Testis (tissue), 3 donors: ENCODE measurements around the gene ISL1. TPM values are rescaled to one million over a fixed set of nuclear protein-coding genes. Genes with fewer than 3 reads are reported as not detected.

ENCODE experiments used
- DNase-seq: peaks from one replicate; pipeline ENCODE4 v3.0.0-alpha.2; 2019
- H3K27ac ChIP-seq, 2 donors: fragments of 200-600 bp; sonication (generic); one replicate each; pipeline ENCODE4 v1.5.1; 2019
- H3K27me3 ChIP-seq: fragments of 200-600 bp; sonication (generic); one replicate; pipeline ENCODE4 v1.5.1; 2019
- H3K36me3 ChIP-seq: fragments of 200-600 bp; sonication (generic); one replicate; pipeline ENCODE4 v1.5.1; 2017; ENCODE audit warnings: low read depth; ENCODE audit errors: missing control alignments
- H3K4me1 ChIP-seq: fragments of 200-600 bp; sonication (generic); one replicate; pipeline ENCODE4 v1.5.1; 2019
- H3K4me3 ChIP-seq, 2 donors: fragments of 200-600 bp; sonication (generic); one replicate each; pipeline ENCODE4 v1.5.1; 2017 to 2019
- H3K9me3 ChIP-seq: fragments of 200-600 bp; sonication (generic); one replicate; pipeline ENCODE4 v1.5.1; 2017
- POLR2A ChIP-seq: fragments of 450-650 bp; IDR thresholded peaks from one replicate; pipeline ENCODE4 v1.6.1; 2017; ENCODE audit warnings: antibody characterized with exemption, mild to moderate bottlenecking, moderate library complexity
- WGBS, 2 donors: methylation state at CpG; one replicate each; pipeline ENCODE4 v1.1.5; 2018; 5-methylcytosine and 5-hydroxymethylcytosine counted together
- intact Hi-C: fragments of 100-400 bp; cut with DNase I; formaldehyde crosslinking; loops from one replicate; pipeline ENCODE4 v1.15.1; 2023; ENCODE audit warnings: low total_unique reads
- polyA plus RNA-seq: library from polyadenylated mRNA; stranded (reverse); fragments of 350-450 nt; fragmentation: Illumina TruSeq; extraction: RNeasy Lipid Tissue Mini Kit (QIAGEN cat#74804); gene quantifications from one replicate; pipeline ENCODE4 v1.2.3, GENCODE V29; 2014; ENCODE audit warnings: low read depth, low replicate concordance; ENCODE audit not compliant: insufficient read depth
- total RNA-seq, 2 donors: library from RNA; depleted of rRNA; stranded (reverse); fragments of >200 nt; gene quantifications; one replicate each; pipeline ENCODE4 v1.2.3, GENCODE V29; 2016
- TF ChIP-seq, protein P1 (sequence below), 3 experiments: fragments of 450-650 bp in 2 of 3; fragments of 200-600 bp in 1 of 3; sonication (generic) in 1 of 3; IDR thresholded peaks; one replicate each; pipeline ENCODE4 v1.5.1; 2016 to 2019; ENCODE audit warnings: antibody characterized with exemption in 3 of 3, mild to moderate bottlenecking in 2 of 3, moderate library complexity in 1 of 3

The ISL1 gene
- total and polyA plus RNA-seq, 3 donors from 2014 or later = 2.4 to 5.4 (median 4.5) TPM

DNA sequence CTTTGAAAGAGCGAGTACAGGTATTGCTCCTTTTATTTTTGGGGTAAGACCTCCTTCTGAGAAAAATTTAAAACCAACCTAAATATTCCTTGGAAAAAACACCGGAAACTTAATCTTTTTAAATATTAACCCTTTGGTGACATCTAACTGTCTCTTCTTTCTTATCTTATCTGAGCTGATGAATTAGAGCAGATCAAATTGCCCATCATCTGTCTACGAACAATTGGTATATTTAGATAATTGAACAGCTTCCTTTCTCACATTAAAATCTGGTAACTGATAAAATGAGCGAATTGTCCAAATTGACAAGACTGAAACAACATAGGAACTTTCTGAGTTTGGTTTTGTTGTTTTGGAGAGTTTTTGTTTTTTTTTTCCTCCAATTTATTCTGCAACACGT, 2.0 kb downstream of the ISL1 start:
- Histone ChIP-seq H3K27me3 (no peaks in the 10 kb centered on the region), H3K27ac (no peak overlapping the region), H3K4me3 (no peak overlapping the region), H3K9me3 (no peaks in the 10 kb centered on the region), H3K4me1 (peaks cover 5% of the 10 kb centered on the region), H3K36me3 (no peaks in the 10 kb centered on the region)
- DNase-seq = no peak
- TF ChIP-seq POLR2A = no peak
- TF ChIP-seq, protein P1, sequence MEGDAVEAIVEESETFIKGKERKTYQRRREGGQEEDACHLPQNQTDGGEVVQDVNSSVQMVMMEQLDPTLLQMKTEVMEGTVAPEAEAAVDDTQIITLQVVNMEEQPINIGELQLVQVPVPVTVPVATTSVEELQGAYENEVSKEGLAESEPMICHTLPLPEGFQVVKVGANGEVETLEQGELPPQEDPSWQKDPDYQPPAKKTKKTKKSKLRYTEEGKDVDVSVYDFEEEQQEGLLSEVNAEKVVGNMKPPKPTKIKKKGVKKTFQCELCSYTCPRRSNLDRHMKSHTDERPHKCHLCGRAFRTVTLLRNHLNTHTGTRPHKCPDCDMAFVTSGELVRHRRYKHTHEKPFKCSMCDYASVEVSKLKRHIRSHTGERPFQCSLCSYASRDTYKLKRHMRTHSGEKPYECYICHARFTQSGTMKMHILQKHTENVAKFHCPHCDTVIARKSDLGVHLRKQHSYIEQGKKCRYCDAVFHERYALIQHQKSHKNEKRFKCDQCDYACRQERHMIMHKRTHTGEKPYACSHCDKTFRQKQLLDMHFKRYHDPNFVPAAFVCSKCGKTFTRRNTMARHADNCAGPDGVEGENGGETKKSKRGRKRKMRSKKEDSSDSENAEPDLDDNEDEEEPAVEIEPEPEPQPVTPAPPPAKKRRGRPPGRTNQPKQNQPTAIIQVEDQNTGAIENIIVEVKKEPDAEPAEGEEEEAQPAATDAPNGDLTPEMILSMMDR (IDR thresholded peaks at IDR 0.05) = no peak
- intact Hi-C loops = no loop called here
- 16 to 20% methylated on average over 5 of the region's 5 CpGs for WGBS, 2 donors

DNA sequence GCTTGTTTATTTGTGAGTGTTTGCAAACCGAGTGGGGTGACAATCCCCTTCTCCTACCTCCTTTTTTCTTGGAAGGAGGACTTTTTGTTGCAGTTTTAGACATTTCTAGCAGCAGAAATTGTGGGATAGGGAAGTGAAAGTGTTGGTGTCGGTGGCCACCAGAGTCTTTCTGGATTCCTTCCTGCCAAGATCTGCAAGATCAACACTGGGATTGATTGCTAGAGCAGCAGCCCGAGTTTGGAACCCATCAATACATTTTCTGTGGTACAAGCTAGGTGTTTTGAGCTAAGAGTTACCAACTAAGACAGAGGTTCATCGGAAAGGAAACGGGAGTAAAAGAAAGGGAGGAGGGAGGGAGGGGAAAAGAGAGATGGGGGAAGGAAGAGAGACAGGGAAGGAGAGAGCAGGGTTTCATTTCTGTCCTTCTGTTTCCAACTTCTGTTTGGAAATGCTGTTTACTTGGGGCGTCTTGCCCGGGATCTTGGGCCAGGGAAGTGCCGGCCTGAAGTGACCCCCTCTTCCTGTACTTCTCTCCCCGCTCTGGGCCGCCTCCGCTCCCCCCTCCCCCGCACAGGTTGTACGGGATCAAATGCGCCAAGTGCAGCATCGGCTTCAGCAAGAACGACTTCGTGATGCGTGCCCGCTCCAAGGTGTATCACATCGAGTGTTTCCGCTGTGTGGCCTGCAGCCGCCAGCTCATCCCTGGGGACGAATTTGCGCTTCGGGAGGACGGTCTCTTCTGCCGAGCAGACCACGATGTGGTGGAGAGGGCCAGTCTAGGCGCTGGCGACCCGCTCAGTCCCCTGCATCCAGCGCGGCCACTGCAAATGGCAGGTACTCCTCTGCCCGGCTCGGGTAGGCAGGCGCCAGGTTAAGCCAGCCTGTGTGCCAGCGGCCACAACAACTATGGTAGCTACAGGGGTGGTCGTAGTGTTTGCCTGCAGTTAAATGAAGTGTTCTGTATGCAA, 4.0 kb downstream of the ISL1 start:
- Histone ChIP-seq H3K4me3 (no peak overlapping the region), H3K36me3 (no peaks in the 10 kb centered on the region), H3K27ac (no peak overlapping the region), H3K27me3 (no peaks in the 10 kb centered on the region), H3K4me1 (peaks cover 5% of the 10 kb centered on the region), H3K9me3 (no peaks in the 10 kb centered on the region)
- DNase-seq = no peak
- WGBS, 2 donors = 3 to 6% methylated on average over 8 to 38 of the region's 38 CpGs
- intact Hi-C loops = no loop called here
- no peak for TF ChIP-seq POLR2A
- TF ChIP-seq, protein P1 (IDR thresholded peaks at IDR 0.05) = no peak

DNA sequence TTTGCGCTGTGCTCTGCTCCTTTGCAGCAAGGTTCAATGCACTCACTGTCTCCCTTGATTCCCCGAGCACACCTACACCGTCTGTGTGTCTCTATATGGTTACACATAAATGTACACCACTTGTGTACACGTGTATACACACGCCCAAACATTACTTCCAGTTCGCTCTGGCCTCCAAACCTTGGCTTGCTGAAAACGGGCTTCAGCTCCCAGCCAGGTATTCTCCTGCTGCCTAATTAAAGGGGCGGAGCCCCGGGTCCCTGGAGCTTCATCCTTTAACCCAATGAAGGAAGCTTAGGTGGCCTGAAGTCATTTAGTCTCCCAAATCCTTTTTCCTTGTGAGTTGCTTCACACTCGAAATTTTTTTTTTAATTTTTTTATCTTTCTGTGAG, 4.6 kb downstream of the ISL1 start:
- intact Hi-C loops = no loop called here
- no peaks in the 10 kb centered on the region for H3K36me3 ChIP-seq
- no peak overlapping the region for H3K27ac ChIP-seq
- H3K4me3 ChIP-seq = no peak overlapping the region
- no peak for TF ChIP-seq POLR2A
- TF ChIP-seq, protein P1 (IDR thresholded peaks at IDR 0.05) = no peak
- peaks cover 5% of the 10 kb centered on the region for H3K4me1 ChIP-seq
- H3K9me3 ChIP-seq = no peaks in the 10 kb centered on the region
- WGBS, 2 donors = 17 to 20% methylated on average over 7 to 10 of the region's 10 CpGs
- H3K27me3 ChIP-seq = no peaks in the 10 kb centered on the region
- DNase-seq = no peak

DNA sequence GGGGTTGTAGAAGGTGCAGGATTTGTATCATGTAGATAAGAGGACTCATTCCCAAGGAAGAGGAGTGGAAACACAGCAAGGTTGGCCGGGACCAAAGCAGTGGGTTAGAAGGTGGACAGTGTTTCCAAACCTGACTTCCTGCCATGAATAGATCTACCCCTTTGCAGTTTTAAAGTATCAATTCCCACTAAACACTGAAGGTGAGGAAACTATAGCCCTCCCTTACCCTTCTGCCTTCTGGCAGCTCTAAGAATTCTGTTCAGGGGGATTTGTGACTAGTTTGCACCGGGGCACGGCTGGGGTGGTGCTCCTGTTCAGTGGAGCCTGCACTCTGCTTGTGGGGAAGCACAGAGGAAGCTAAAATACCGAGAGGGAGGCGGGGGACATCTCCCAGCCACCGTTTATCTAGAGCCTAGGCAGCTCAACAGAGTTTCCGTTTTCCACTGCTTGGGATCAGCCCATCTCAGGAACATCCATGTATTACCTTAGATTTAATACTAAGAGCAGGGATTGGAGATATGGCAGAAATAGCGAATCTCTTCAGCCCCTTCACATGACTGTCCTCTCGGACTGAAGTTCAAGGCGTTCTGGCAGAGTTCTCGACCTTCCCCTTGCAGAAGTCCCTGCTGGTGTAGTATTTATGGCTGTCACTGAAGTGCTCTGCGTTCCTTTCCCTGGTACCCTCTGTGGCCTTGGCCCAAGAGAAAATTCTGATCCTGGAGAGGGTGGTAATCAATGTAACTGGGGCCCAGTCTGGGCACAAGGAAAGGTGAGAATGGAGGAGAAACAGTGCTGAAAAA, 5.4 kb downstream of the ISL1 start:
- Histone ChIP-seq H3K9me3 (no peaks in the 10 kb centered on the region), H3K27me3 (no peaks in the 10 kb centered on the region), H3K4me3 (no peak overlapping the region), H3K36me3 (no peaks in the 10 kb centered on the region), H3K4me1 (peaks cover 5% of the 10 kb centered on the region), H3K27ac (no peak overlapping the region)
- intact Hi-C loops = no loop called here
- TF ChIP-seq, protein P1 (IDR thresholded peaks at IDR 0.05) = no peak
- no peak for TF ChIP-seq POLR2A
- 11 to 16% methylated on average over 10 to 12 of the region's 12 CpGs for WGBS, 2 donors
- no peak for DNase-seq
